Measurements from ENCODE around the gene ZEB2.

DNA sequence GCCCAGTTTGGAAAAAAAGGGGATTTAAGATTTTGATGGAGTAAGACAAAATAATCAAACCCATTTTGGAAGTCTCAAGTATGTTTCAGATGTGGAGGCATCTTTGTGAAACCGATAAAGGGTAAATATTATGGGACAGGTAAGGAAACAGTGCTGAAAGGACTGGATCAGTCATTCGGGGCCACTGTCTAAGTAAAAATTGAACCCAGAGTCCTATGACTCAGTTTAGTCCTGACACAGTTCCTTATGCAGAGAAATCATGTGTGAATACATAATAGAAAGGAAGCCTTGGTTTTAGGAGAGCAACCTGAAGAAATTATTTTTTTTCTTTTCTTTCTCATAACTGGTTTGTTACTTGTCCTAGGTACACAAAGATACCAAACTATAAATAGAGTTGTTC is 15.4 kb upstream of the ZEB2 start:
- TF ChIP-seq EZH2 (IDR thresholded peaks at IDR 0.05; ENCODE audit: borderline replicate concordance, low read depth, low read length, severe bottlenecking): no peak
- TF ChIP-seq, protein P1, sequence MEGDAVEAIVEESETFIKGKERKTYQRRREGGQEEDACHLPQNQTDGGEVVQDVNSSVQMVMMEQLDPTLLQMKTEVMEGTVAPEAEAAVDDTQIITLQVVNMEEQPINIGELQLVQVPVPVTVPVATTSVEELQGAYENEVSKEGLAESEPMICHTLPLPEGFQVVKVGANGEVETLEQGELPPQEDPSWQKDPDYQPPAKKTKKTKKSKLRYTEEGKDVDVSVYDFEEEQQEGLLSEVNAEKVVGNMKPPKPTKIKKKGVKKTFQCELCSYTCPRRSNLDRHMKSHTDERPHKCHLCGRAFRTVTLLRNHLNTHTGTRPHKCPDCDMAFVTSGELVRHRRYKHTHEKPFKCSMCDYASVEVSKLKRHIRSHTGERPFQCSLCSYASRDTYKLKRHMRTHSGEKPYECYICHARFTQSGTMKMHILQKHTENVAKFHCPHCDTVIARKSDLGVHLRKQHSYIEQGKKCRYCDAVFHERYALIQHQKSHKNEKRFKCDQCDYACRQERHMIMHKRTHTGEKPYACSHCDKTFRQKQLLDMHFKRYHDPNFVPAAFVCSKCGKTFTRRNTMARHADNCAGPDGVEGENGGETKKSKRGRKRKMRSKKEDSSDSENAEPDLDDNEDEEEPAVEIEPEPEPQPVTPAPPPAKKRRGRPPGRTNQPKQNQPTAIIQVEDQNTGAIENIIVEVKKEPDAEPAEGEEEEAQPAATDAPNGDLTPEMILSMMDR (IDR thresholded peaks at IDR 0.05; ENCODE audit: borderline replicate concordance, extremely low read depth, low read length, poor library complexity, severe bottlenecking): no peak
